ENCODE measurements around the gene MLANA.

The MLANA gene

GRCh38 chr9:5922192-5922591 is 31.5 kb downstream of the MLANA start:
- H3K4me1 Mint-ChIP-seq (ENCODE audit: low read depth in 2 of 2), result peaks cover 17 to 20% of the 10 kb centered on the region in 2 donors

GRCh38 chr9:5931657-5932056 is 41.0 kb downstream of the MLANA start:
- DNase-seq (no peak), ATAC-seq (replicated peaks) (no peak)
- no peaks in the 10 kb centered on the region for H3K27me3 Mint-ChIP-seq
- no peaks in the 10 kb centered on the region for H3K4me1 Mint-ChIP-seq (ENCODE audit: low read depth in 2 of 2)
- H3K36me3 Mint-ChIP-seq (ENCODE audit: insufficient read depth), result peaks cover under 1% of the 10 kb centered on the region
- no peak overlapping the region for H3K4me3 Mint-ChIP-seq
- no peak overlapping the region for H3K27ac Mint-ChIP-seq
- no peaks in the 10 kb centered on the region for H3K9me3 Mint-ChIP-seq

More at GRCh38 chr9:5922192-5922591, 31.5 kb downstream of the MLANA start:
- Mint-ChIP-seq H3K27me3 (no peaks in the 10 kb centered on the region), H3K27ac (peak overlapping the region; percentile 79 to 89), H3K4me3 (peak overlapping the region in 1 of 2 donors; percentile 34), H3K36me3 (ENCODE audit: insufficient read depth) (peaks cover 23% of the 10 kb centered on the region), H3K9me3 (no peaks in the 10 kb centered on the region)
- peak; percentile 93 for ATAC-seq (replicated peaks)
- peak in 2 of 3 experiments; percentile 3 to 8 for DNase-seq

DNA sequence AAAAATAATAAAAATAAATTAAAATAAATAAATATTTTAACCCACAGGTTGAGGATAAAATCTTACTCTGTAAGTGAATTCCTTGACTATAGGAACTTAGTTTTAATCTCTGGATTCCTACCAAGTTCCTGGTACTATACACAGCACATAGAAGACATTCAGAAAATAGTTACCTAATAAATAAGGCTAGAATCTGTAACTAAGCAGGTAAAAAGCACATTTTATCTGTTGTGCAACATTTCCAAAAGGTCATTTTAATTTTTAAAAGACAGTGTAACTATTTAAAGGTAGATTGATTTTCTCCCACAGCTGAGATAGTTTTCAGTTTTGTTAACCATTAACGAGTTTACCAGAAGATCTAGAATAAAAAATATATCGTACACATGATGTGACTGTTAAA is 47.8 kb downstream of the MLANA start:
- DNase-seq, result no peak

GRCh38 chr9:5939530-5939929 is 48.8 kb downstream of the MLANA start:
- Mint-ChIP-seq H3K4me1 (ENCODE audit: low read depth in 2 of 2) (no peaks in the 10 kb centered on the region), H3K9me3 (no peaks in the 10 kb centered on the region), H3K27ac (no peak overlapping the region), H3K27me3 (no peaks in the 10 kb centered on the region), H3K4me3 (no peak overlapping the region), H3K36me3 (ENCODE audit: insufficient read depth) (no peaks in the 10 kb centered on the region)
- no peak for DNase-seq
- no peak for ATAC-seq (replicated peaks)

More for the DNA sequence above, 47.8 kb downstream of the MLANA start:
- Mint-ChIP-seq H3K9me3 (no peaks in the 10 kb centered on the region), H3K36me3 (ENCODE audit: insufficient read depth) (no peaks in the 10 kb centered on the region), H3K4me1 (ENCODE audit: low read depth in 2 of 2) (no peaks in the 10 kb centered on the region), H3K27me3 (no peaks in the 10 kb centered on the region), H3K4me3 (no peak overlapping the region), H3K27ac (no peak overlapping the region)
- no peak for ATAC-seq (replicated peaks)

DNA sequence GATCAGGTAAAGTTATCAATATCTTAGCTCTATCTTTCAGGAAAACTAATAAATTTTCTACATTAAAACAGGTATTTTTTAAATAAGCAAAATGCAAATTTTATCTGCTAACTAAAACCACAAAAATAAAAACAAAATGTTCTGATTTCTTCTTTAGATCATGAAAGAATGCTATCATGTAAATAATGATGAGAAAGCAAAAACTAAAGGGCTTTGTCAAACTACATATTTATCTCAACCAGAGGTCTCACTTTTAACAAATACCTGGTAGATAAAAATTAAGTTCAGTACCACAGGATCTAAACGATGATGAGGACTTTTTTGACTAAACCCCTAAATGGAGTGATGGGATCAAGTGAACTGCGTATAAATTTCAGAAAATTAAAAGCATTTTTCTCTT is 50.5 kb downstream of the MLANA start:
- no peaks in the 10 kb centered on the region for H3K36me3 Mint-ChIP-seq (ENCODE audit: insufficient read depth)
- no peak overlapping the region for H3K4me3 Mint-ChIP-seq
- H3K4me1 Mint-ChIP-seq (ENCODE audit: low read depth in 2 of 2), result no peaks in the 10 kb centered on the region
- no peak for ATAC-seq (replicated peaks)
- DNase-seq, result no peak
- no peaks in the 10 kb centered on the region for H3K27me3 Mint-ChIP-seq
- H3K27ac Mint-ChIP-seq, result no peak overlapping the region
- H3K9me3 Mint-ChIP-seq, result no peaks in the 10 kb centered on the region

- Mint-ChIP-seq H3K36me3 (ENCODE audit: insufficient read depth) (no peaks in the 10 kb centered on the region), H3K27me3 (no peaks in the 10 kb centered on the region), H3K4me1 (ENCODE audit: low read depth in 2 of 2) (peaks cover 10 to 22% of the 10 kb centered on the region in 2 donors), H3K9me3 (no peaks in the 10 kb centered on the region), H3K27ac (no peak overlapping the region), H3K4me3 (no peak overlapping the region)
- DNase-seq (no peak), ATAC-seq (replicated peaks) (no peak)
Measured at GRCh38 chr9:5945112-5945511, 54.4 kb downstream of the MLANA start.

GRCh38 chr9:5947912-5948311 is 57.2 kb downstream of the MLANA start:
- peak; percentile 79 for ATAC-seq (replicated peaks)
- DNase-seq, result peak in 1 of 3 experiments; percentile 3
- peak overlapping the region; percentile 37 to 71 for H3K4me3 Mint-ChIP-seq
- no peaks in the 10 kb centered on the region for H3K9me3 Mint-ChIP-seq
- peaks cover 10 to 22% of the 10 kb centered on the region in 2 donors for H3K4me1 Mint-ChIP-seq (ENCODE audit: low read depth in 2 of 2)
- H3K36me3 Mint-ChIP-seq (ENCODE audit: insufficient read depth), result peaks cover 3% of the 10 kb centered on the region
- H3K27me3 Mint-ChIP-seq, result no peaks in the 10 kb centered on the region
- peak overlapping the region; percentile 53 to 83 for H3K27ac Mint-ChIP-seq

DNA sequence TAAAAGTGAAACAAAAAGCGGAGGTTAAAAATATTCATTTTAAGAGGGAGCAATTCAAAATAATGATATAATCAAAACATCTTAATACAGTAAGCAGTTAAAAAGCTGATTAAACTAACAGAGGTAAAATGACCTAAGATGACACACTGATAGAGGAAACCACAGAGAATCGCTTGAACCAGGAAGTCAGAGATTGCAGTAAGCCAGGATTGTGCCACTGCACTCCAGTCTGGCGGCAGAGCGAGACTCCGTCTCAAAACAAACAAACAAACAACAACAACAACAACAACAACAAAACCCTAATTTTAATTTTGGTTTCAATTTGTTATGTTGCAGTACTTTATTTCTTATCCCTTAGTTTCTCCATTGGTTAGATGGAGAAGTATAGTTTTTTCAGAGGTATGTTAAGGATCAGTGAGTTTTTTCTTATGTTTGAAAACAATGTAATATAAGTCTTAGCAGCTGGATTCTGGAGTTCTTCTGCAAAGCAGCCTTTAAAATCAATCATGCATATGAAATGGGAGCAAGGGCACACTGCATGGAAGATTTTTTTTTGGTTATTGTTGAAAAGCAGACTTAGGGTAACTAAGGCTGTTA is 58.5 kb downstream of the MLANA start:
- peak overlapping the region; percentile 83 to 92 for H3K27ac Mint-ChIP-seq
- peak; percentile 91 for ATAC-seq (replicated peaks)
- DNase-seq, result peak; percentile 2 to 15 (median 8)

DNA sequence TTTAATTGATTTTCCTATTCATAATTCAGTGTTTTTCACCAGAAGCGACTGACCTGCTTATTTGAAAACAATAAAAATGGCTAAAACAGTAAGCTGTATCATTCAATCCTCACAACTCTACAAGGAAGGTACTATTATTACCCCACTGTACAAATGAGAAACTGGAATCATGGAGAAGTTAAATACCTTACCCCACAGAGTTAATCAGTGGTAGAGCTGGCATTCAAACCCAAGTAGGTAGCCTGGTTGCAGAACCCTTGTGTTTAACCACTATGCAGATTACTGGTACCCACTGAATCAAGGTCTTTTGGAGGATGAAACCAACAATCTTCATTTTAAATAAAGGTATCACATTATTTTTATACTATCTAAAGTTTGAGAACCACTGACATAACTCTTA is 59.6 kb downstream of the MLANA start:
- Mint-ChIP-seq H3K27ac (peak overlapping the region in 1 of 2 donors; percentile 92), H3K36me3 (ENCODE audit: insufficient read depth) (peaks cover 3% of the 10 kb centered on the region), H3K4me1 (ENCODE audit: low read depth in 2 of 2) (peaks cover 10 to 22% of the 10 kb centered on the region in 2 donors), H3K9me3 (no peaks in the 10 kb centered on the region), H3K4me3 (no peak overlapping the region), H3K27me3 (no peaks in the 10 kb centered on the region)
- ATAC-seq (replicated peaks), result no peak
- no peak for DNase-seq

More for the DNA sequence above, 58.5 kb downstream of the MLANA start:
- Mint-ChIP-seq H3K36me3 (ENCODE audit: insufficient read depth) (peaks cover 3% of the 10 kb centered on the region), H3K9me3 (no peaks in the 10 kb centered on the region), H3K27me3 (no peaks in the 10 kb centered on the region), H3K4me3 (peak overlapping the region; percentile 71 to 77), H3K4me1 (ENCODE audit: low read depth in 2 of 2) (peaks cover 10 to 22% of the 10 kb centered on the region in 2 donors)

GRCh38 chr9:5951686-5952211 is 61.1 kb downstream of the MLANA start:
- Mint-ChIP-seq H3K4me1 (ENCODE audit: low read depth in 2 of 2) (peaks cover 10 to 21% of the 10 kb centered on the region in 2 donors), H3K4me3 (no peak overlapping the region), H3K9me3 (no peaks in the 10 kb centered on the region), H3K27ac (no peak overlapping the region), H3K36me3 (ENCODE audit: insufficient read depth) (peaks cover 3% of the 10 kb centered on the region), H3K27me3 (no peaks in the 10 kb centered on the region)
- ATAC-seq (replicated peaks) (no peak), DNase-seq (no peak)

- Mint-ChIP-seq H3K36me3 (ENCODE audit: insufficient read depth) (peaks cover 6% of the 10 kb centered on the region), H3K27ac (no peak overlapping the region), H3K27me3 (no peaks in the 10 kb centered on the region), H3K9me3 (no peaks in the 10 kb centered on the region), H3K4me1 (ENCODE audit: low read depth in 2 of 2) (peaks cover 4 to 9% of the 10 kb centered on the region in 2 donors), H3K4me3 (no peak overlapping the region)
- ATAC-seq (replicated peaks) (no peak), DNase-seq (no peak)
Measured at GRCh38 chr9:5953743-5954707, 63.3 kb downstream of the MLANA start.

- H3K4me3 Mint-ChIP-seq, result no peak overlapping the region
- ATAC-seq (replicated peaks) (no peak), DNase-seq (no peak)
- H3K9me3 Mint-ChIP-seq, result no peaks in the 10 kb centered on the region
- H3K27me3 Mint-ChIP-seq, result no peaks in the 10 kb centered on the region
- peaks cover 0 to 13% of the 10 kb centered on the region in 2 donors for H3K4me1 Mint-ChIP-seq (ENCODE audit: low read depth in 2 of 2)
- peaks cover 6% of the 10 kb centered on the region for H3K36me3 Mint-ChIP-seq (ENCODE audit: insufficient read depth)
- H3K27ac Mint-ChIP-seq, result peak overlapping the region in 1 of 2 donors; percentile 1
Measured at GRCh38 chr9:5957166-5957565, 66.5 kb downstream of the MLANA start.

DNA sequence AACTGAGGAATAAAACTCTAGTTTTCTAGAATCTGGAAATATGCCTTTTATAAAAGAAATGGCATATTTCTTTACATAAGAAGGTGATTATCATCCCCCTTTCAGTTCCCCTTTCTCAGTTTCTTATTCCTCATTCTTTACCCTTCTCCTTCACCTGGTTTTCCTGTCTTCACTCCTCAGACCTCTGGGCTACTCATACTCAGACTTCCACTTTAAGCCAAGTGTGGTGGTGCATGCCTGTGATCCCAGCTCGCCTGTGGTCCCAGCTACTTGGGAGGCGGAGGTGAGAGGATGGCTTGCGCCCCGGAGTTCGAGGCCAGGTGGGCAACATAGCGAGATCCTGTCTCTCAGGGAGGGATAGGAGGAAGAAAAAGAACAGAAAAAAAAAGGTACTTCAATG is 67.6 kb downstream of the MLANA start:
- Mint-ChIP-seq H3K4me3 (no peak overlapping the region), H3K4me1 (ENCODE audit: low read depth in 2 of 2) (peaks cover 0 to 13% of the 10 kb centered on the region in 2 donors), H3K9me3 (no peaks in the 10 kb centered on the region), H3K27me3 (no peaks in the 10 kb centered on the region), H3K27ac (no peak overlapping the region), H3K36me3 (ENCODE audit: insufficient read depth) (peaks cover 6% of the 10 kb centered on the region)
- ATAC-seq (replicated peaks), result no peak
- DNase-seq, result no peak
